Parathyroid adenoma (tissue), 2 donors: ENCODE data around the gene ATXN2L.

Experiments
- H2AFZ ChIP-seq: fragments of 300-600 bp; sonication (generic); one replicate; pipeline ENCODE4 v1.7.0; 2017; ENCODE audit warnings: antibody characterized with exemption, mild to moderate bottlenecking
- H3K27ac ChIP-seq: fragments of 300-600 bp; sonication (generic); one replicate; pipeline ENCODE4 v1.7.0; 2017
- H3K27me3 ChIP-seq: fragments of 300-600 bp; sonication (generic); one replicate; pipeline ENCODE4 v1.7.0; 2017; ENCODE audit warnings: low read length; ENCODE audit not compliant: control insufficient read depth, insufficient read depth
- H3K36me3 ChIP-seq: fragments of 300-600 bp; sonication (generic); one replicate; pipeline ENCODE4 v1.7.0; 2017; ENCODE audit warnings: low read length; ENCODE audit not compliant: control insufficient read depth, insufficient read depth
- H3K4me1 ChIP-seq: fragments of 300-600 bp; sonication (generic); one replicate; pipeline ENCODE4 v1.7.0; 2017; ENCODE audit warnings: control low read depth
- H3K4me2 ChIP-seq: fragments of 300-600 bp; sonication (generic); one replicate; pipeline ENCODE4 v1.7.0; 2017; ENCODE audit warnings: low read length
- H3K4me3 ChIP-seq: fragments of 300-600 bp; sonication (generic); one replicate; pipeline ENCODE4 v1.7.0; 2017; ENCODE audit warnings: low read depth, low read length
- H3K79me2 ChIP-seq: fragments of 300-600 bp; sonication (generic); one replicate; pipeline ENCODE4 v1.7.0; 2017; ENCODE audit warnings: control low read depth
- H3K9ac ChIP-seq: fragments of 300-600 bp; sonication (generic); one replicate; pipeline ENCODE4 v1.7.0; 2017; ENCODE audit warnings: mild to moderate bottlenecking
- H3K9me3 ChIP-seq: fragments of 300-600 bp; sonication (generic); one replicate; pipeline ENCODE4 v1.7.0; 2017; ENCODE audit warnings: low read length; ENCODE audit not compliant: control insufficient read depth
- TF ChIP-seq, protein P1 (sequence below): fragments of 300-600 bp; sonication (generic); IDR thresholded peaks from one replicate; pipeline ENCODE4 v1.7.0; 2017; ENCODE audit warnings: antibody characterized with exemption, mild to moderate bottlenecking
- donor health status: primary hyperparathyroidism.

The ATXN2L gene

DNA sequence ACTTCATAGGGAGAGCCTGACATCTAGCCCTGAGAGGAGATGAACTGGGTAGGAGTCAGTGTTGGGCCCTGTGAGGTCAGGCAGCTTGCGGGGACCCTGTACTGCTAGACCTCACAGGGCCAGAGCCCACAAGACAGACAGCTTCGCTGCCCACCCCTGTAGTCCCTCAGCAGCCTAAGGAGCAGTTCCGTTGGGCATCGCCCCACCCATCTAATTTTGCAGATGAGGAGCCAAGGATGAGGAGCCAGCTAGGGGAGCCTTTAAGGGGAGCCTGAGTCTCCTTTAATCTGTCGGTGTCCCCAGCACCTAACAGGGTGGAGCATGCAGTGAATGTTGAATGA is 24.1 kb downstream of the ATXN2L start:
- Histone ChIP-seq H2AFZ (peak overlapping the region; percentile 99), H3K4me1 (peaks cover 12% of the 10 kb centered on the region), H3K9me3 (no peaks in the 10 kb centered on the region), H3K4me2 (peak overlapping the region; percentile 96), H3K4me3 (peak overlapping the region; percentile 82), H3K36me3 (no peaks in the 10 kb centered on the region), H3K27ac (peak overlapping the region; percentile 79), H3K79me2 (peaks cover 12% of the 10 kb centered on the region), H3K9ac (peak overlapping the region; percentile 84), H3K27me3 (no peaks in the 10 kb centered on the region)
- TF ChIP-seq, protein P1, sequence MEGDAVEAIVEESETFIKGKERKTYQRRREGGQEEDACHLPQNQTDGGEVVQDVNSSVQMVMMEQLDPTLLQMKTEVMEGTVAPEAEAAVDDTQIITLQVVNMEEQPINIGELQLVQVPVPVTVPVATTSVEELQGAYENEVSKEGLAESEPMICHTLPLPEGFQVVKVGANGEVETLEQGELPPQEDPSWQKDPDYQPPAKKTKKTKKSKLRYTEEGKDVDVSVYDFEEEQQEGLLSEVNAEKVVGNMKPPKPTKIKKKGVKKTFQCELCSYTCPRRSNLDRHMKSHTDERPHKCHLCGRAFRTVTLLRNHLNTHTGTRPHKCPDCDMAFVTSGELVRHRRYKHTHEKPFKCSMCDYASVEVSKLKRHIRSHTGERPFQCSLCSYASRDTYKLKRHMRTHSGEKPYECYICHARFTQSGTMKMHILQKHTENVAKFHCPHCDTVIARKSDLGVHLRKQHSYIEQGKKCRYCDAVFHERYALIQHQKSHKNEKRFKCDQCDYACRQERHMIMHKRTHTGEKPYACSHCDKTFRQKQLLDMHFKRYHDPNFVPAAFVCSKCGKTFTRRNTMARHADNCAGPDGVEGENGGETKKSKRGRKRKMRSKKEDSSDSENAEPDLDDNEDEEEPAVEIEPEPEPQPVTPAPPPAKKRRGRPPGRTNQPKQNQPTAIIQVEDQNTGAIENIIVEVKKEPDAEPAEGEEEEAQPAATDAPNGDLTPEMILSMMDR, result no peak

DNA sequence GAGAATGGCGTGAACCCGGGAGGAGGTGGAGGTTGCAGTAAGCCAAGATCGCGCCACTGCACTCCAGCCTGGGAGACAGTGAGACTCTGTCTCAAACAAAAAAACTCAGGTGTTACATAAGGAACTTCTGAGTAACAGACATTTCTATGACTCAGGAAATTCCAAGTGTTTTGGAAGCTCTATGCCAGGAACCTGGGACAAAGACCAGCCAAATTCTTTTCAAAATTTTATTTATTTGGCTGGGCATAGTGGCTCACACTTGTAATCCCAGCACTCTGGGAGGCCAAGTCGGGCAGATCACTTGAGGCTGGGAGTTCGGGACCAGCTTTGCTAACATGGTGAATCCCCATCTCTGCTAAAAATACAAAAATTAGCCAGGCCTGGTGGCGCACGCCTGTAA is 35.6 kb downstream of the ATXN2L start:
- TF ChIP-seq, protein P1, result no peak

DNA sequence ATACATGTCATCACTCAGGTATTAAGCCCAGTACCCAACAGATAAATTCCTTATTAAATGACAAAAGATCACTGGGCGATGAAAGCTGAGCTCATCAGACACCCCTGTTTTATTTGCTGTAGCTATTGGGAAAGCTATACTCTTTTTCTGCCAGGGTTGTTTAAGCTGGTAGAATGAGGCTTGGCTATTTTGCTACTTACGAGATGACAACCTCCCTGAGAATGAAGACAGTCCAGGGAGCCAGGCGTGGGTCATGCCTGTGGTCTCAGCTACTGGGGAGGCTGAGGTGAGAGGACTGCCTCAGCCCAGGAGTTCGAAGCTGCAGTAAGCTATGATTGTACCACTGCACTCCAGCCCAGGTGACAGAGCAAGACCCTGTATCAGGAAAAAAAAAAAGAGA is 36.5 kb downstream of the ATXN2L start:
- Histone ChIP-seq H3K27me3 (no peaks in the 10 kb centered on the region), H2AFZ (no peak overlapping the region), H3K9me3 (no peaks in the 10 kb centered on the region), H3K4me1 (no peaks in the 10 kb centered on the region), H3K9ac (no peak overlapping the region), H3K36me3 (no peaks in the 10 kb centered on the region), H3K4me3 (no peak overlapping the region), H3K79me2 (no peaks in the 10 kb centered on the region), H3K27ac (no peak overlapping the region), H3K4me2 (no peak overlapping the region)
- TF ChIP-seq, protein P1, result no peak

More for the DNA sequence above, 35.6 kb downstream of the ATXN2L start:
- H2AFZ ChIP-seq, result no peak overlapping the region
- H3K9me3 ChIP-seq, result no peaks in the 10 kb centered on the region
- H3K4me2 ChIP-seq, result no peak overlapping the region
- H3K4me1 ChIP-seq, result no peaks in the 10 kb centered on the region
- no peaks in the 10 kb centered on the region for H3K79me2 ChIP-seq
- H3K36me3 ChIP-seq, result no peaks in the 10 kb centered on the region
- no peak overlapping the region for H3K9ac ChIP-seq
- no peaks in the 10 kb centered on the region for H3K27me3 ChIP-seq
- H3K27ac ChIP-seq, result no peak overlapping the region
- H3K4me3 ChIP-seq, result no peak overlapping the region

DNA sequence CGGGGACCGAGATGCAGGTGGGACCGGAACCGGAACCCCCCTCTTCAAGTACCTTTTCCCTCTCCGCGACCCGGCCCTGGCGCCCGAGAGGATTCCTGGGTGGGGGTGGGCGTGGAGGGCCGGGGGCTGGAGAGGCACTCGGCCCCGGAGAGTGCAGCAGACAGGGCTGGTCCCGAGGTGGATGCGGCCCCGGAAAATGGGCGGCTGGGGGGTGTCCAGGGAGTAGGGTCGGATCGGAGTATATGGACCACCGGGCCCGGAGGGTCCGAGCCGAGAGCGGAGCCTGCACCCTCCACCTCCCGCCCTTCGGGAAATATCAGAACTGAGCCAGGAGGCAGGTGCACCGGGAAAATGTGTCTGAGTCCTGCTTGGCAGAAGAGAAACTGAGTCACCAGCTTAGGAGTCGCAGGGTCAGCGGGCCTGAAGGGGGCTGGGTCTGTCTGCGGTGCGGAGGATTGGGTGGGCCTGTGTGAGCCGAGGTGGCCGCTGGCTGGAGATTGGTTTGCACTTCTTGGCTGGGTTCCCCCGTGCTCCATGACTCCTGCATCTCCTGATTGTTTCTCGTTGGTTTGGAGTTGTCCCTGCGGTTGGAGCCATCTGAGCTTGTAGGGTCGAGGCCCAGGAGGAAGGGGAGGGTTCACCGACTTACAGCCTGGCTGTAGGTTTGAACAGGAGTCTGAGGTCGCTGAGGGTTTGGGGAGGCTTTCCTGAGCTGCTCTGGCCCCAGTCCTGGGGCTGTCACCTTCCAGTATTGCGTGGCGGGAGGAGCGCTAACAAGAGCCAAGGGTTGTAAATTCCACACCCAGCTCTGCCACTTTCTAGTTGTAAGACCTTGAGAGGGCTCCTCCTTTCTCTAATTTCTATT is 41.4 kb downstream of the ATXN2L start:
- H3K4me1 ChIP-seq, result no peaks in the 10 kb centered on the region
- H3K36me3 ChIP-seq, result no peaks in the 10 kb centered on the region
- TF ChIP-seq, protein P1, result no peak
- H3K4me2 ChIP-seq, result peak overlapping the region; percentile 78
- peak overlapping the region; percentile 79 for H3K4me3 ChIP-seq
- H3K27ac ChIP-seq, result peak overlapping the region; percentile 99
- no peaks in the 10 kb centered on the region for H3K9me3 ChIP-seq
- H3K9ac ChIP-seq, result peak overlapping the region; percentile 98
- H3K27me3 ChIP-seq, result no peaks in the 10 kb centered on the region
- H3K79me2 ChIP-seq, result no peaks in the 10 kb centered on the region
- H2AFZ ChIP-seq, result peak overlapping the region; percentile 100
